ENCODE results near the gene ACP4.
"Not testable (repeated sequence)": the region's sequence is repeated elsewhere in the genome, so short reads cannot be mapped to it uniquely, and the experiment has no call there.

- TF ChIP-seq, protein P1, sequence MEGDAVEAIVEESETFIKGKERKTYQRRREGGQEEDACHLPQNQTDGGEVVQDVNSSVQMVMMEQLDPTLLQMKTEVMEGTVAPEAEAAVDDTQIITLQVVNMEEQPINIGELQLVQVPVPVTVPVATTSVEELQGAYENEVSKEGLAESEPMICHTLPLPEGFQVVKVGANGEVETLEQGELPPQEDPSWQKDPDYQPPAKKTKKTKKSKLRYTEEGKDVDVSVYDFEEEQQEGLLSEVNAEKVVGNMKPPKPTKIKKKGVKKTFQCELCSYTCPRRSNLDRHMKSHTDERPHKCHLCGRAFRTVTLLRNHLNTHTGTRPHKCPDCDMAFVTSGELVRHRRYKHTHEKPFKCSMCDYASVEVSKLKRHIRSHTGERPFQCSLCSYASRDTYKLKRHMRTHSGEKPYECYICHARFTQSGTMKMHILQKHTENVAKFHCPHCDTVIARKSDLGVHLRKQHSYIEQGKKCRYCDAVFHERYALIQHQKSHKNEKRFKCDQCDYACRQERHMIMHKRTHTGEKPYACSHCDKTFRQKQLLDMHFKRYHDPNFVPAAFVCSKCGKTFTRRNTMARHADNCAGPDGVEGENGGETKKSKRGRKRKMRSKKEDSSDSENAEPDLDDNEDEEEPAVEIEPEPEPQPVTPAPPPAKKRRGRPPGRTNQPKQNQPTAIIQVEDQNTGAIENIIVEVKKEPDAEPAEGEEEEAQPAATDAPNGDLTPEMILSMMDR (optimal IDR thresholded peaks at IDR 0.05 in 1 of 3, IDR thresholded peaks at IDR 0.05 in 1 of 3, conservative IDR thresholded peaks at IDR 0.05 in 1 of 3; ENCODE audit: extremely low read depth in 1 of 3, insufficient read depth in 2 of 3, low read length in 3 of 3), result not testable (repeated sequence)
- TF ChIP-seq EZH2 (IDR thresholded peaks at IDR 0.05; ENCODE audit: low read length), result not testable (repeated sequence)
Observed at GRCh38 chr19:50759076-50759475, 31.1 kb upstream of the ACP4 start.

All from keratinocyte (primary cell).